ENCODE measurements around the gene ONECUT2.

ONECUT2 gene

GRCh38 chr18:57445488-57446319 is 10.5 kb downstream of the ONECUT2 start:
- in situ Hi-C loops (cut with HindIII; ENCODE audit: low pct_ligation_motif_present, low sequenced_read_pairs) = no loop called here
- no peak for TF ChIP-seq CTCF (IDR thresholded peaks at IDR 0.05; ENCODE audit: low read depth, low read length, missing control alignments)
- DNase-seq = no peak
- Histone ChIP-seq H3K36me3 (replicated peaks) (no peaks in the 10 kb centered on the region), H3K4me3 (ENCODE audit: low read depth, low read length) (no peak overlapping the region), H3K27ac (no peak overlapping the region), H3K27me3 (replicated peaks) (peaks cover 33% of the 10 kb centered on the region)

- Histone ChIP-seq H3K27ac (no peak overlapping the region), H3K36me3 (replicated peaks) (no peaks in the 10 kb centered on the region), H3K27me3 (replicated peaks) (peaks cover 27% of the 10 kb centered on the region), H3K4me3 (ENCODE audit: low read depth, low read length) (no peak overlapping the region)
- no peak for DNase-seq
- TF ChIP-seq CTCF (IDR thresholded peaks at IDR 0.05; ENCODE audit: low read depth, low read length, missing control alignments) = peak; percentile 73
- in situ Hi-C loops (cut with HindIII; ENCODE audit: low pct_ligation_motif_present, low sequenced_read_pairs) = no loop called here
Measured at GRCh38 chr18:57446322-57446721, 11.1 kb downstream of the ONECUT2 start.

- peak; percentile 32 for TF ChIP-seq CTCF (IDR thresholded peaks at IDR 0.05; ENCODE audit: low read depth, low read length, missing control alignments)
- Histone ChIP-seq H3K36me3 (replicated peaks) (no peaks in the 10 kb centered on the region), H3K27ac (no peak overlapping the region), H3K4me3 (ENCODE audit: low read depth, low read length) (no peak overlapping the region), H3K27me3 (replicated peaks) (peaks cover 20% of the 10 kb centered on the region)
- in situ Hi-C loops (cut with HindIII; ENCODE audit: low pct_ligation_motif_present, low sequenced_read_pairs) = no loop called here
- peak; percentile 14 for DNase-seq
Measured at GRCh38 chr18:57447154-57447621, 12.0 kb downstream of the ONECUT2 start.

GRCh38 chr18:57455576-57456129 is 20.5 kb downstream of the ONECUT2 start:
- Histone ChIP-seq H3K27me3 (replicated peaks) (no peaks in the 10 kb centered on the region), H3K36me3 (replicated peaks) (no peaks in the 10 kb centered on the region), H3K27ac (no peak overlapping the region), H3K4me3 (ENCODE audit: low read depth, low read length) (no peak overlapping the region)
- in situ Hi-C loops (cut with HindIII; ENCODE audit: low pct_ligation_motif_present, low sequenced_read_pairs) = no loop called here
- DNase-seq = no peak
- no peak for TF ChIP-seq CTCF (IDR thresholded peaks at IDR 0.05; ENCODE audit: low read depth, low read length, missing control alignments)

- in situ Hi-C loops (cut with HindIII; ENCODE audit: low pct_ligation_motif_present, low sequenced_read_pairs) = no loop called here
- no peak overlapping the region for H3K27ac ChIP-seq
- no peak overlapping the region for H3K4me3 ChIP-seq (ENCODE audit: low read depth, low read length)
- no peak for TF ChIP-seq CTCF (IDR thresholded peaks at IDR 0.05; ENCODE audit: low read depth, low read length, missing control alignments)
- no peak for DNase-seq
- H3K36me3 ChIP-seq (replicated peaks) = no peaks in the 10 kb centered on the region
- H3K27me3 ChIP-seq (replicated peaks) = no peaks in the 10 kb centered on the region
Measured at GRCh38 chr18:57461652-57462269, 26.6 kb downstream of the ONECUT2 start.
